Hematopoietic multipotent progenitor cell treated with erythropoietin and hydrocortisone succinate and interleukin-3 and kit ligand, for 17 days (in vitro differentiated cells): ENCODE data around the gene CERS2.
"Not testable (repeated sequence)": the region's sequence is repeated elsewhere in the genome, so short reads cannot be mapped to it uniquely, and the experiment has no call there.

ENCODE experiments used
- DNase-seq: peaks from one replicate; pipeline ENCODE4 v3.0.0-alpha.2; 2015; ENCODE audit warnings: low spot score

CERS2 gene

GRCh38 chr1:150970808-150971582, 3.6 kb downstream of the CERS2 start:
- DNase-seq: no peak

GRCh38 chr1:150969626-150970025, 5.0 kb downstream of the CERS2 start:
- DNase-seq: no peak

- no peak for DNase-seq
These were observed 6.1 kb downstream of the CERS2 start for GRCh38 chr1:150968491-150968890.

DNA sequence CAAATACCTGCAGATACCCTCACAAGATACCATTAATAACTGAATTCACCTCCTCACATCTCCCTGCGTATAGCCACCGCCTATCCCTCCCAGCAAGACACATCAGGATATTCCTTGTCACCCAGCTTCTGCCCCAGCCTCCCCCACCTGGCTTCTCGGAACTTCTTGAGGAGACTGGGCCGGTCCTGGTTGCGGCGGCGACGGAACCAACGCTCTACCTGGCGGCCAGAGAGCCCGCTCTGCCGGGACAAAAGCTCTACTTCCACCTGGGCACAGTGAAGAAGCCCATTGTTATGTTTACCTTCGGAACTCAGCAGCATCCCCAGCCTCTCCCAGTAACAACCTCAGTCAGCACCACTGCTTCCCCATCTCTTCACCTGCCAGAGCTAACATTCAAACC, 6.7 kb downstream of the CERS2 start:
- DNase-seq: no peak

- no peak for DNase-seq
These were observed 8.6 kb downstream of the CERS2 start for GRCh38 chr1:150966011-150966410.

- no peak for DNase-seq
These were observed 9.0 kb downstream of the CERS2 start for GRCh38 chr1:150965605-150966004.

- no peak for DNase-seq
These were observed 10.5 kb downstream of the CERS2 start for GRCh38 chr1:150964164-150964489.

DNA sequence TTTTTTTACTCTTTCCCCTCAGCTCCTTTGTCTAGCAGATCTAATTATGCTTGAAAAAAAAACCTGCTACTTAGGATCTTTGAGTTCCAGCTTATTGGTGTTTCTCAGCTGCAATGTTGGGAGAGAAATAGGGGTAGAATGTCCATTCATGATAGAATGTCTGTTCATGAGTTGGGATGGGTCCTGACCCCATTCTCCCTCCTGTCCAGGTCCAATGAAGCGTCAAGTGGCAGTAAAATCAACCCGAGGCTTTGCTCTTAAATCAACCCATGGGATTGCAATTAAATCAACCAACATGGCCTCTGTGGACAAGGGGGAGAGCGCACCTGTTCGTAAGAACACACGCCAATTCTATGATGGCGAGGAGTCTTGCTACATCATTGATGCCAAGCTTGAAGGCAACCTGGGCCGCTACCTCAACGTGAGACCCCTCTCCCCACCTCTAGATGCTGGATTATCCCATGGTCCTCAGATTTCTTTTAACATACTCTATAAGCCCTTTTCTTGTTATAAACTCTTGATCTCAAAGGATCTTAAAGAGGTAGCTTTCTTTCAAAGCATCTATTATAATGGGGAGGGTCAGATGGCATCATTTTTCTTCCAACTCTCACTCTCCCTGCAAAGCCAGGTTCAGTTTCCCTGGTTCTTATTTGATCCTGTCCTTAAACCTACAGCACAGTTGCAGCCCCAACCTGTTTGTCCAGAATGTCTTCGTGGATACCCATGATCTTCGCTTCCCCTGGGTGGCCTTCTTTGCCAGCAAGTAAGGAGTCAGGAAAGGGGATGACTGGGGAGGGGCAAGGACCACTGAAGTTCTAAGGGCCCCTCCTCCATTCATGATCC, 11.1 kb downstream of the CERS2 start:
- no peak for DNase-seq

DNA sequence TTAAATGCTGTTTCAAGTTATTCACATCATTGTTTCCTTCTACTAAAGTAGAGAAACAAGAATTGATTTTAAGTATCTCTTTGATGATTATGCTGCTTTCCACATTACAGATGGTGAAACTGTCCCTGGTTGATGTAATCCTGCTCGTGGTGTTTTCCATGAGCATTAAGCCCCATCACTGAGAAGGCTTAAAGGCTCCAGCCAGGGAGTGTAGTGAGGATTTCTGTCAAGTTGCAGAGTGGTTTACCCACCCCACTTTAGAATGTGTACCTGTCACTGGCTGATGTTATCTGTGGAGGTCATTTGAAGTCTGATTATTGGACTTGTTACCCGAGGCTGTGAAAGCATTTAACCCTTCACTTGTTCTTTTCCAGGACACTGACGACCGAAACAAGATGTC, 12.9 kb downstream of the CERS2 start:
- no peak for DNase-seq

- DNase-seq: no peak
These were observed 14.0 kb downstream of the CERS2 start for GRCh38 chr1:150960646-150961045.

- no peak for DNase-seq
These were observed 17.0 kb downstream of the CERS2 start for GRCh38 chr1:150957666-150958065.

GRCh38 chr1:150955280-150955679, 19.4 kb downstream of the CERS2 start:
- no peak for DNase-seq

- DNase-seq: no peak
These were observed 19.9 kb downstream of the CERS2 start for GRCh38 chr1:150954708-150955107.

DNA sequence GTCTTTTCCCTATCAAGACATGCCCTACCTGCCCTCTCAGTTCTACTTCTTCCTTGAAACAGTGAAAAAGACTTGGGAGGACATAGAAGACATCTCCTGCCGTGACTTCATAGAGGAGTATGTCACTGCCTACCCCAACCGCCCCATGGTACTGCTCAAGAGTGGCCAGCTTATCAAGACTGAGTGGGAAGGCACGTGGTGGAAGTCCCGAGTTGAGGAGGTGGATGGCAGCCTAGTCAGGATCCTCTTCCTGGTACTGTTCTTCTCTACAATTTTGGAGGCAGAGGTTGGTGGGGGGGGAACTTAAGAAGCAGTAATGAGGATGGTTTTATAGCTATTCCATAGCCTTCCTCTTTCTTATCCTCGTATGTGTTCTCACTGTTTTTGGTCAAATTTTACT, 29.8 kb downstream of the CERS2 start:
- no peak for DNase-seq

DNA sequence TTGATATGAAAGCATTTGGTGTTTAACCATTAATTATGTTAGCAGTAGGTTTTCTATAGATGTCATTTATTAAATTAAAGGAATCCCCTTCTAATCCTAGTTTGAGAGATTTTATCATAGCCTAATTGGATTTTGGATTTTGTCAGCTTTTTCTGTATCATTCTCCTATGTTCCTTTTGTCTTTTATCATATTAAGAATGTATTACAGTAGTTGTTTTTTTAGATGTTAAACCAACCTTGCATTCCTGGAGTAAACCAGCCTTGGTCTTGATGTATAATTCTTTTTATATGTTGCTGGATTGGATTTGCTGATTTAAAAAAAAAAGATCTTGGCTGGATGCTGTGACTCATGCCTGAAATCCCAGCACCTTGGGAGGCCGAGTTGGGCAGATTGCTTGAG, 42.9 kb downstream of the CERS2 start:
- no peak for DNase-seq

GRCh38 chr1:150928775-150929174, 45.9 kb downstream of the CERS2 start:
- not testable (repeated sequence) for DNase-seq

- DNase-seq: no peak
These were observed 46.3 kb downstream of the CERS2 start for GRCh38 chr1:150928286-150928685.

DNA sequence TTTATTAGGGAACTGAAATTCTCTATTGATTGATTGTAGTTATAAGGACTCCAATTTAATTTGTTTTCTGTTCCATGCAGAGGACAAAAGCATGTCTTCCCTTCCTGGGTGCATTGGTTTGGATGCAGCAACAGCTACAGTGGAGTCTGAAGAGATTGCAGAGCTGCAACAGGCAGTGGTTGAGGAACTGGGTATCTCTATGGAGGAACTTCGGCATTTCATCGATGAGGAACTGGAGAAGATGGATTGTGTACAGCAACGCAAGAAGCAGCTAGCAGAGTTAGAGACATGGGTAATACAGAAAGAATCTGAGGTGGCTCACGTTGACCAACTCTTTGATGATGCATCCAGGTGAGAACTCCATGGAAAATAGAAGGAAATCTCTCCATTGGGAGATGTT, 47.0 kb downstream of the CERS2 start:
- DNase-seq: no peak

- DNase-seq: peak; percentile 92
These were observed 48.4 kb downstream of the CERS2 start, which contains the start of gene SETDB1 for GRCh38 chr1:150926097-150926741. SETDB1 (plus strand) TSS chr1:150926363; CDS start chr1:150927715, 1,352 bp downstream.

GRCh38 chr1:150925080-150925479, 49.6 kb downstream of the CERS2 start:
- no peak for DNase-seq

- peak; percentile 85 for DNase-seq
These were observed 52.1 kb downstream of the CERS2 start for GRCh38 chr1:150922519-150922975.

DNA sequence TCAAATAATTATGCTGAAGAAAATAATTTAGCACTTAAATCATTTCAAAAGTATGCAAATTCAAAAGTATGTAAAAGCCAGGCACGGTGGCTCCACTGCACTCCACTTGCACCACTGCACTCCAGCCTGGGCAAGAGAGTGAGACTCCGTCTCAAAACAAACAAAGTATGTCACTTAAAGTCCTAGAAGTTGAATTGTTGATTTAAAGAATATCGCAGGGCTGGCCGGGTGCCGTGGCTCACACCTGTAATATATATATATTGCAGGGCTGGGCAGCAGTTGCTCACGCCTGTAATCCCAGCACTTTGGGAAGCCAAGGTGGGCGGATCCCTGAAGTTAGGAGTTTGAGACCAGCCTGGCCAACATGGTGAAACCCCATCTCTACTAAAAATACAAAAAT, 57.2 kb downstream of the CERS2 start:
- no peak for DNase-seq
